Cardiac fibroblast (primary cell): ENCODE measurements around the gene KDM3B.
"Not testable (repeated sequence)": the region's sequence is repeated elsewhere in the genome, so short reads cannot be mapped to it uniquely, and the experiment has no call there.

Experiments used
- DNase-seq, 2 donors: peaks; one replicate each; pipeline versions ENCODE4 v3.0.0 to v3.0.0-alpha.2; 2010; ENCODE audit warnings: low read depth in 2 of 2
- H3K4me3 ChIP-seq, 2 donors: replicated peaks in 1 of 2; 1 replicate in 1 of 2; 2 replicates in 1 of 2; pipeline ENCODE4 v1.5.1; 2011; ENCODE audit warnings: low read depth in 2 of 2, low read length in 2 of 2, mild to moderate bottlenecking in 2 of 2, moderate library complexity in 1 of 2
- TF ChIP-seq, protein P1 (sequence below): IDR thresholded peaks from one replicate; pipeline ENCODE4 v1.5.1; 2011; ENCODE audit warnings: low read depth, mild to moderate bottlenecking, low read length, inconsistent platforms

The KDM3B gene

DNA sequence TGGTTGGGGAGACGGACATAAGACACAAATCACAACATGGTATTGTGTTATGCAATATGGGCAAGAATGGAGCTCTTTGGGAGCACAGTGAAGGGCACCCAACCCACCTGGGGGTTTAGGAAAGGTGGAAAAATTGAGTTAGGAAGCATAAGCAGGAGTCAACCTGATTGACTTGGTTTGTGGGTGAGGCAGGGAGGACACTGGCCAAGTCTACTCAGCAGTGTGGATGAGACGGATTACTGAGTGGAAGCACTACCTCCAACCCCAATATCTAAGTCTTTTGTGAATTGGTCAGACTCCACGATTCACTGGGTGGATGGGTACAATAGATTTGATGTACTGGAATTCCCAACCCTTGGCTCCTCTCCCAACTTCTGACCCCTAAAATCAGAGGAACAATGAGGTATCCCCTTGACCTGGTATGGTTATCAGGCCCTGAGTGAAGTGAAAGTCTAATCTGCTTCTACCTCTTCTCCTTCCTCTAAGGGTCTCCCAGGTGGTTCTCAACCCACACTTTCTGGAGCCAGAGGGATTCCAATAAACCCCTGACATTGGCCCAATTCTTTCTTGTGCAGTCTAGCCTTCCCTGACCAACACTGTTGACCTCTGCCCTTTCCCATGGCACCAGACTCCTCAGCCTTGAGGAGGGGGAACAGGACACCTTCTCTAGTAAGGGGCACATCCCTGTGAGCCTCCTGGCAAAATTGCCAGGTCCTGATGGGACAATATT is 118.0 kb downstream of the KDM3B start:
- no peak overlapping the region for H3K4me3 ChIP-seq
- DNase-seq, result no peak
- TF ChIP-seq, protein P1, sequence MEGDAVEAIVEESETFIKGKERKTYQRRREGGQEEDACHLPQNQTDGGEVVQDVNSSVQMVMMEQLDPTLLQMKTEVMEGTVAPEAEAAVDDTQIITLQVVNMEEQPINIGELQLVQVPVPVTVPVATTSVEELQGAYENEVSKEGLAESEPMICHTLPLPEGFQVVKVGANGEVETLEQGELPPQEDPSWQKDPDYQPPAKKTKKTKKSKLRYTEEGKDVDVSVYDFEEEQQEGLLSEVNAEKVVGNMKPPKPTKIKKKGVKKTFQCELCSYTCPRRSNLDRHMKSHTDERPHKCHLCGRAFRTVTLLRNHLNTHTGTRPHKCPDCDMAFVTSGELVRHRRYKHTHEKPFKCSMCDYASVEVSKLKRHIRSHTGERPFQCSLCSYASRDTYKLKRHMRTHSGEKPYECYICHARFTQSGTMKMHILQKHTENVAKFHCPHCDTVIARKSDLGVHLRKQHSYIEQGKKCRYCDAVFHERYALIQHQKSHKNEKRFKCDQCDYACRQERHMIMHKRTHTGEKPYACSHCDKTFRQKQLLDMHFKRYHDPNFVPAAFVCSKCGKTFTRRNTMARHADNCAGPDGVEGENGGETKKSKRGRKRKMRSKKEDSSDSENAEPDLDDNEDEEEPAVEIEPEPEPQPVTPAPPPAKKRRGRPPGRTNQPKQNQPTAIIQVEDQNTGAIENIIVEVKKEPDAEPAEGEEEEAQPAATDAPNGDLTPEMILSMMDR, result no peak

DNA sequence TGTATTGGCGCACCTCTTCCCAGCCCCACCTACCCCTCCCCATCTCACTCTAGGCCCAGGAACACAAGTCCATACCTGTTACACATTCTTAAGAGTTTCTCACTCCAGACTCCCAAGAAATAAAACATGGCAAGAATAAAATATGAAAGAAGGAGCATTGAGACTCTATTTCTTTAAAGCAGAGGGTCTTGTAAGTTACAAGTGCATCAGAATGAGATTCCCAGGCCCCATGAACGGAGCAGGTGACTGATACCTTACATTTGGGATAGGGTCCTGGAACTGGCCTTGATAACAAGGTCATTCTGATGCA is 118.5 kb downstream of the KDM3B start:
- TF ChIP-seq, protein P1, result no peak
- H3K4me3 ChIP-seq, result no peak overlapping the region
- no peak for DNase-seq

DNA sequence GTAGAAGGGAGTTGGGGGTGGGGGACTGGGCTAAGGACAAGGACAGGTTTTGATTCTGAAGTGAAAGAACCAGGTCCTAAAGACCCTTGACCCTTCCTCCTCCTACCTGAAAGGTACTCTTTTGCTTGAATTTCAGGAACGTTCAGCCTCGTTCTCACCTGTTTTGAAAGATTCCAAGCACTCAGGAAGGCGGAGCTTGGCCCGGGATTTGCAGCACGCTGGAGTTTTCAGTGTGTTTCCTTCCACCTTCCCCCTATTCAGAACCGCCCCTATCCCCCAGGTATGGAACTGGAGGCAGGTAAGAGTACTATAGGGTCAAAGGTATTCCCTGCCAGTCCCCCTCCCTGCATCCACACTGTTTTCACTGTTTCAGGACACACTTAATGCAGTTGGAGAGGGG is 119.9 kb downstream of the KDM3B start:
- no peak overlapping the region for H3K4me3 ChIP-seq
- DNase-seq, result no peak
- TF ChIP-seq, protein P1, result no peak

DNA sequence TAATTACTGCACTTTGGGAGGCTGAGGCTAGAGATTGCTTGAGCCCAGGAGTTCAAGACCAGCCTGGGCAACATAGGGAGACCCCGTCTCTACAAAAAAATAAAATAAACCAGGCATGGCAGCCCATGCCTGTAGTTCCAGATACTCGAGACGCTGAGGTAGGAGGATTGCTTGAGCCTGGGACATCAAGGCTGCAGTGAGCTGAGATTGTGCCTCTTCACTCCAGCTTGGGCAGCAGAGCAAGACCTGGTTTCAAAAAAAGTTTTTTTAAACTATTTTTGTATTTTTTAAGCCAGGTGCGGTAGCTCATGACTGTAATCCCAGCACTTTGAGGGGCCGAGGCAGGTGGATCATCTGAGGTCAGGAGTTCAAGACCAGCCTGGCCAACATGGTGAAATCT is 120.7 kb downstream of the KDM3B start:
- DNase-seq, H3K4me3 ChIP-seq: not testable (repeated sequence)

DNA sequence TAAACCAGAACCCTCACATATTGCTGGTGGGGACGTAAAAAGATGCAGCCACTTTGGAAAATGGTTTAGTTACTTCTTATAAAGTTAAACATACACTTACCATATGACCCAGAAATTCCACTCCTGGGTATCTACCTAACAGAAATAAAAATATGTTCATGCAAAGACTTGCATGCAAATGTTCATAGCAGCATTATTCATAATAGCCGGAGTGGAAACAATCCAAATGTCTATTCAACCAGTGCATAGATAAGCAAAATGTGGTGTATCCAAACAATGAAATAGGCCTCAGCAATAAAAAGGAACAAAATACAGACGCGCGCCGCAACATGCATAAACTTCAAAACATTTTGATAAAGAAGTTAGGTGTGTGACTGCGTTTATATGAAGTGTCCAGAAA is 124.4 kb downstream of the KDM3B start:
- H3K4me3 ChIP-seq, result no peak overlapping the region
- TF ChIP-seq, protein P1, result no peak
- DNase-seq, result no peak

DNA sequence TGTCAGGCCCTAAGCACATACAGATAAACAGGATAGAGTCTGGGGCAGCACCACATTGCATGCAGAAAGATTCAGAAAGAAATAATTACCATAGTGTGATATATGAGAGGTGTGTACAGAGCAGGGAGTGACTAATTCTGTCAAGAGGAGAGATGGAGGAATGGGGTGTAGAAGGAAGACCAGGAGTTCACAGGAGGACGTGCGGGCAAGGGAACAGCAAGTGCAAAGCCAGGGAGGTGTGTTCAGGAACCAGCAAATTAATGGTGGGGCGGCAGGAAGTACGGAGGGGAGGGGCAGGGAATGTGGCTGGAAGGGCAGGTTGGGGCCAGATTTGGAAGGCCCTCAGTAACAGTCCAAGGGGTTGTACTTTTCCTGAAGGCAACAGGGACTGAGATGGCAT is 130.2 kb downstream of the KDM3B start:
- TF ChIP-seq, protein P1, result no peak
- no peak overlapping the region for H3K4me3 ChIP-seq
- no peak for DNase-seq
